CD4-positive, alpha-beta T cell treated with Interleukin-17A for 1 hour (primary cell): ENCODE measurements around the gene LRRC8C.

Source experiments
- DNase-seq: peaks from one replicate; pipeline ENCODE4 v3.0.0-alpha.2; 2020

LRRC8C gene

GRCh38 chr1:89635825-89636815 is 3.2 kb downstream of the LRRC8C start:
- no peak for DNase-seq

- no peak for DNase-seq
Measured at GRCh38 chr1:89637496-89637895, 4.6 kb downstream of the LRRC8C start.

- no peak for DNase-seq
Measured at GRCh38 chr1:89640440-89640839, 7.5 kb downstream of the LRRC8C start.

- no peak for DNase-seq
Measured at GRCh38 chr1:89641781-89642180, 8.9 kb downstream of the LRRC8C start.

GRCh38 chr1:89643577-89643976 is 10.7 kb downstream of the LRRC8C start:
- no peak for DNase-seq

- no peak for DNase-seq
Measured at GRCh38 chr1:89644119-89644814, 11.3 kb downstream of the LRRC8C start.

- DNase-seq, result no peak
Measured at GRCh38 chr1:89646259-89646658, 13.3 kb downstream of the LRRC8C start.

- DNase-seq, result no peak
Measured at GRCh38 chr1:89649783-89650182, 16.9 kb downstream of the LRRC8C start.

- no peak for DNase-seq
Measured at GRCh38 chr1:89652373-89652772, 19.5 kb downstream of the LRRC8C start.

- DNase-seq, result peak; percentile 86
Measured at GRCh38 chr1:89657886-89658285, 25.0 kb downstream of the LRRC8C start.

- peak; percentile 48 for DNase-seq
Measured at GRCh38 chr1:89659322-89660081, 26.6 kb downstream of the LRRC8C start.

- DNase-seq, result peak; percentile 55
Measured at GRCh38 chr1:89660224-89661061, 27.5 kb downstream of the LRRC8C start.

- no peak for DNase-seq
Measured at GRCh38 chr1:89665941-89666340, 33.0 kb downstream of the LRRC8C start.

- no peak for DNase-seq
Measured at GRCh38 chr1:89666640-89667039, 33.7 kb downstream of the LRRC8C start.

GRCh38 chr1:89667691-89668090 is 34.8 kb downstream of the LRRC8C start:
- no peak for DNase-seq

GRCh38 chr1:89668961-89669360 is 36.0 kb downstream of the LRRC8C start:
- DNase-seq, result no peak

GRCh38 chr1:89669441-89669840 is 36.5 kb downstream of the LRRC8C start:
- DNase-seq, result no peak

GRCh38 chr1:89670163-89670562 is 37.2 kb downstream of the LRRC8C start:
- peak; percentile 86 for DNase-seq

GRCh38 chr1:89670711-89671110 is 37.8 kb downstream of the LRRC8C start:
- DNase-seq, result no peak

- no peak for DNase-seq
Measured at GRCh38 chr1:89671775-89672488, 39.0 kb downstream of the LRRC8C start.

GRCh38 chr1:89672489-89673183 is 39.7 kb downstream of the LRRC8C start:
- no peak for DNase-seq
